ENCODE results near the gene CCDC144A. TPM values are rescaled to one million over a fixed set of nuclear protein-coding genes. Genes with fewer than 3 reads are reported as not detected.
"Not testable (repeated sequence)": the region's sequence is repeated elsewhere in the genome, so short reads cannot be mapped to it uniquely, and the experiment has no call there.

CCDC144A gene
- total RNA-seq, 2 donors from 2014 or later, result 11.0 to 12.2 TPM

- ATAC-seq; H3K36me3 Mint-ChIP-seq; H3K9me3 Mint-ChIP-seq; DNase-seq (ENCODE audit: low spot score in 2 of 2); H3K27ac Mint-ChIP-seq: not testable (repeated sequence)
Measured at GRCh38 chr17:16795894-16796293, 105.9 kb downstream of the CCDC144A start.

- H3K27ac Mint-ChIP-seq; H3K36me3 Mint-ChIP-seq; DNase-seq (ENCODE audit: low spot score in 2 of 2); H3K9me3 Mint-ChIP-seq; ATAC-seq: not testable (repeated sequence)
Measured at GRCh38 chr17:16804851-16805250, 114.8 kb downstream of the CCDC144A start.

GRCh38 chr17:16806599-16806998, 116.6 kb downstream of the CCDC144A start:
- not testable (repeated sequence) for H3K36me3 Mint-ChIP-seq; ATAC-seq; DNase-seq (ENCODE audit: low spot score in 2 of 2); H3K9me3 Mint-ChIP-seq; H3K27ac Mint-ChIP-seq

GRCh38 chr17:16807620-16808019, 117.6 kb downstream of the CCDC144A start:
- H3K27ac Mint-ChIP-seq; H3K36me3 Mint-ChIP-seq; H3K9me3 Mint-ChIP-seq; ATAC-seq; DNase-seq (ENCODE audit: low spot score in 2 of 2): not testable (repeated sequence)

GRCh38 chr17:16810236-16810635, 120.2 kb downstream of the CCDC144A start:
- ATAC-seq, result peak in 1 of 2 donors; percentile 31

GRCh38 chr17:16812126-16812525, 122.1 kb downstream of the CCDC144A start:
- not testable (repeated sequence) for ATAC-seq; DNase-seq (ENCODE audit: low spot score in 2 of 2); H3K9me3 Mint-ChIP-seq

More at GRCh38 chr17:16810236-16810635, 120.2 kb downstream of the CCDC144A start:
- H3K9me3 Mint-ChIP-seq; H3K27ac Mint-ChIP-seq; H3K36me3 Mint-ChIP-seq; DNase-seq (ENCODE audit: low spot score in 2 of 2): not testable (repeated sequence)

GRCh38 chr17:16814439-16814838, 124.4 kb downstream of the CCDC144A start:
- ATAC-seq, result no peak
- Mint-ChIP-seq H3K36me3 (no peaks in the 10 kb centered on the region), H3K27ac (no peak overlapping the region)

More at GRCh38 chr17:16812126-16812525, 122.1 kb downstream of the CCDC144A start:
- not testable (repeated sequence) for H3K36me3 Mint-ChIP-seq, H3K27ac Mint-ChIP-seq

GRCh38 chr17:16817201-16817600, 127.2 kb downstream of the CCDC144A start:
- no peaks in the 10 kb centered on the region for H3K9me3 Mint-ChIP-seq
- H3K36me3 Mint-ChIP-seq, result no peaks in the 10 kb centered on the region
- no peak for ATAC-seq
- no peak overlapping the region for H3K27ac Mint-ChIP-seq
- no peak for DNase-seq (ENCODE audit: low spot score in 2 of 2)

More at GRCh38 chr17:16814439-16814838, 124.4 kb downstream of the CCDC144A start:
- no peaks in the 10 kb centered on the region for H3K9me3 Mint-ChIP-seq
- no peak for DNase-seq (ENCODE audit: low spot score in 2 of 2)

- ATAC-seq; H3K27ac Mint-ChIP-seq; DNase-seq (ENCODE audit: low spot score in 2 of 2); H3K9me3 Mint-ChIP-seq; H3K36me3 Mint-ChIP-seq: not testable (repeated sequence)
Measured at GRCh38 chr17:16817940-16818339, 127.9 kb downstream of the CCDC144A start.

GRCh38 chr17:16818340-16818739, 128.3 kb downstream of the CCDC144A start:
- Mint-ChIP-seq H3K27ac (no peak overlapping the region), H3K9me3 (no peaks in the 10 kb centered on the region), H3K36me3 (no peaks in the 10 kb centered on the region)
- DNase-seq (ENCODE audit: low spot score in 2 of 2), result no peak
- ATAC-seq, result no peak

GRCh38 chr17:16818821-16819683, 129.0 kb downstream of the CCDC144A start:
- no peak overlapping the region for H3K27ac Mint-ChIP-seq
- DNase-seq (ENCODE audit: low spot score in 2 of 2) (no peak), ATAC-seq (no peak)
- H3K9me3 Mint-ChIP-seq, result no peaks in the 10 kb centered on the region
- H3K36me3 Mint-ChIP-seq, result no peaks in the 10 kb centered on the region

- no peaks in the 10 kb centered on the region for H3K36me3 Mint-ChIP-seq
- H3K27ac Mint-ChIP-seq, result no peak overlapping the region
- ATAC-seq, result no peak
- DNase-seq (ENCODE audit: low spot score in 2 of 2), result no peak
- no peaks in the 10 kb centered on the region for H3K9me3 Mint-ChIP-seq
Measured at GRCh38 chr17:16820161-16820877, 130.3 kb downstream of the CCDC144A start.

GRCh38 chr17:16820979-16821543, 131.0 kb downstream of the CCDC144A start:
- Mint-ChIP-seq H3K9me3 (no peaks in the 10 kb centered on the region), H3K36me3 (no peaks in the 10 kb centered on the region), H3K27ac (no peak overlapping the region)
- no peak for ATAC-seq
- DNase-seq (ENCODE audit: low spot score in 2 of 2), result no peak

GRCh38 chr17:16822133-16822532, 132.1 kb downstream of the CCDC144A start:
- H3K36me3 Mint-ChIP-seq; DNase-seq (ENCODE audit: low spot score in 2 of 2); ATAC-seq: not testable (repeated sequence)

GRCh38 chr17:16823768-16824406, 133.8 kb downstream of the CCDC144A start:
- not testable (repeated sequence) for H3K27ac Mint-ChIP-seq; DNase-seq (ENCODE audit: low spot score in 2 of 2); ATAC-seq
- Mint-ChIP-seq H3K9me3 (peaks cover 9 to 14% of the 10 kb centered on the region in 2 donors), H3K36me3 (peaks cover 9 to 10% of the 10 kb centered on the region in 2 donors)

More at GRCh38 chr17:16822133-16822532, 132.1 kb downstream of the CCDC144A start:
- H3K27ac Mint-ChIP-seq, H3K9me3 Mint-ChIP-seq: not testable (repeated sequence)
